K562 (cell line): Measurements from ENCODE around the gene CSF3. TPM values are rescaled to one million over a fixed set of nuclear protein-coding genes. Genes with fewer than 3 reads are reported as not detected.

Experiments
- ATAC-seq: fragments of 200-7000 bp; cut with Tn5 transposase; 3 replicates; pipeline ENCODE4 v1.9.1; 2020; ENCODE audit warnings: moderate library complexity
- BruUV-seq: library from RNA; stranded (reverse); fragments of 400-500 nt; replicated peaks from 2 replicates; lab custom pipeline; 2021; lab: Mats Ljungman, UMichigan
- CTCF ChIA-PET: fragments of 300-600 bp; formaldehyde crosslinking; extraction: SDS; loops from one replicate; lab custom pipeline; 2021; ENCODE audit warnings: low intra/inter-chr PET ratio; lab: Yijun Ruan, JAX
- POLR2A ChIA-PET: fragments of 300-600, 350-650 bp; sonication (Branson Sonifier 250); formaldehyde crosslinking; extraction: SDS; loops from one replicate; lab custom pipeline; 2021; ENCODE audit warnings: antibody characterized with exemption, inconsistent platforms; lab: Yijun Ruan, JAX
- DNase-seq, 4 experiments: peaks; one replicate each; pipeline versions ENCODE4 v3.0.0 to v3.0.0-alpha.2; 2011 to 2018; ENCODE audit warnings: low spot score in 3 of 4, mixed read lengths in 3 of 4; ENCODE audit errors: extremely low read depth in 1 of 4
- FAIRE-seq: peaks from 2 replicates; lab custom pipeline; 2011; peaks lifted over from hg19 to GRCh38; lab: Jason Lieb, UNC
- H2AFZ ChIP-seq: 2 replicates; pipeline ENCODE4 v1.6.0; 2011; ENCODE audit warnings: low read depth, low read length, control low read depth, inconsistent platforms
- H3K27ac ChIP-seq: fragments of 200-600 bp; 3 replicates; pipeline ENCODE4 v1.8.0; 2011; ENCODE audit warnings: low read depth, mild to moderate bottlenecking, control low read depth, inconsistent platforms, low read length, moderate library complexity, mixed read lengths; ENCODE audit errors: extremely low read depth
- H3K27me3 ChIP-seq, 2 experiments: fragments of 300-600 bp in 1 of 2; 2 replicates in 1 of 2; 3 replicates in 1 of 2; pipeline versions ENCODE4 v1.6.0 to v1.8.0; 2011; ENCODE audit warnings: inconsistent platforms in 2 of 2, low read length in 2 of 2, mild to moderate bottlenecking in 1 of 2, mixed read lengths in 1 of 2, moderate library complexity in 1 of 2; ENCODE audit not compliant: control insufficient read depth in 2 of 2, insufficient read depth in 2 of 2
- H3K36me3 ChIP-seq: fragments of 300-600 bp; 3 replicates; pipeline ENCODE4 v1.8.0; 2011; ENCODE audit warnings: mild to moderate bottlenecking, low read length, inconsistent platforms; ENCODE audit not compliant: control insufficient read depth, insufficient read depth
- H3K4me1 ChIP-seq, 2 experiments: fragments of 200-600 bp in 1 of 2; replicated peaks in 1 of 2; 2 replicates in 1 of 2; 3 replicates in 1 of 2; pipeline versions ENCODE4 v1.5.1 to v1.8.0; 2011; ENCODE audit warnings: inconsistent platforms in 2 of 2, low read length in 2 of 2, mild to moderate bottlenecking in 1 of 2, mixed read lengths in 1 of 2, moderate library complexity in 1 of 2; ENCODE audit not compliant: control insufficient read depth in 2 of 2, insufficient read depth in 2 of 2
- H3K4me2 ChIP-seq: 2 replicates; pipeline ENCODE4 v1.6.1; 2011; ENCODE audit warnings: low read length, control low read depth, inconsistent platforms, mixed read lengths; ENCODE audit not compliant: insufficient read depth
- H3K4me3 ChIP-seq: fragments of 200-600 bp; sonication (generic), shearing (Covaris generic); 2 replicates; pipeline ENCODE4 v1.5.1; 2016; ENCODE audit warnings: control low read depth, inconsistent platforms
- H3K79me2 ChIP-seq: fragments of 200-600 bp; 3 replicates; pipeline ENCODE4 v1.8.0; 2011; ENCODE audit warnings: low read length, inconsistent platforms; ENCODE audit not compliant: control insufficient read depth, insufficient read depth
- H3K9ac ChIP-seq, 2 experiments: 2 replicates each; pipeline versions ENCODE4 v1.6.0 to v1.6.1; 2011; ENCODE audit warnings: low read depth in 2 of 2, low read length in 2 of 2, control low read depth in 1 of 2, inconsistent platforms in 1 of 2, mild to moderate bottlenecking in 1 of 2, mixed read lengths in 1 of 2; ENCODE audit not compliant: insufficient read depth in 1 of 2
- H3K9me1 ChIP-seq: one replicate; pipeline ENCODE4 v1.6.0; 2011; ENCODE audit warnings: inconsistent platforms, mild to moderate bottlenecking, low read length, moderate library complexity; ENCODE audit not compliant: control insufficient read depth, insufficient read depth
- H3K9me3 ChIP-seq: replicated peaks from 2 replicates; pipeline ENCODE4 v1.5.1; 2011; ENCODE audit warnings: low read depth, low read length, inconsistent platforms; ENCODE audit not compliant: control insufficient read depth, insufficient read depth
- H4K20me1 ChIP-seq: replicated peaks from 2 replicates; pipeline ENCODE4 v1.6.1; 2011; ENCODE audit warnings: low read length, inconsistent platforms, mixed read lengths; ENCODE audit not compliant: control insufficient read depth, insufficient read depth
- ETV6 ChIP-seq, 3 experiments: fragments of 150-350 bp in 1 of 3; sonication (generic) in 1 of 3; formaldehyde crosslinking in 1 of 3; IDR thresholded peaks; 2 replicates each; pipeline versions ENCODE4 v1.6.1 to v1.8.0; 2014 to 2022; ENCODE audit warnings: borderline replicate concordance in 2 of 3, low read depth in 2 of 3, antibody characterized with exemption in 1 of 3, low read length in 1 of 3, mild to moderate bottlenecking in 1 of 3, missing genetic modification reagents in 1 of 3
- GATAD2B ChIP-seq: fragments of 450-650 bp; IDR thresholded peaks from 2 replicates; pipeline ENCODE4 v1.6.1; 2017; ENCODE audit warnings: mild to moderate bottlenecking, borderline replicate concordance
- ILK ChIP-seq: fragments of 450-650 bp; IDR thresholded peaks from 2 replicates; pipeline ENCODE4 v1.6.1; 2016; ENCODE audit warnings: missing genetic modification characterization, low read depth, mild to moderate bottlenecking, missing compliant biosample characterization, moderate library complexity, borderline replicate concordance
- RAD21 ChIP-seq, 2 experiments: fragments of 250-450 bp in 1 of 2; fragments of 450-650 bp in 1 of 2; sonication (Bioruptor Pico) in 1 of 2; formaldehyde crosslinking in 1 of 2; IDR thresholded peaks in 1 of 2; conservative IDR thresholded peaks in 1 of 2; 2 replicates each; pipeline versions ENCODE4 v1.4.0 to v1.8.0; 2020 to 2022; ENCODE audit warnings: mild to moderate bottlenecking in 2 of 2, moderate library complexity in 1 of 2
- SP1 ChIP-seq: sonication (generic); formaldehyde crosslinking; IDR thresholded peaks from 2 replicates; pipeline ENCODE4 v1.8.1; 2022; ENCODE audit warnings: mild to moderate bottlenecking, missing genetic modification reagents
- STAT5B ChIP-seq: fragments of 250-450 bp; sonication (Bioruptor Pico); IDR thresholded peaks from 2 replicates; pipeline ENCODE4 v1.8.0; 2021; ENCODE audit warnings: mild to moderate bottlenecking, inconsistent platforms
- ZNF444 ChIP-seq: fragments of 250-450 bp; sonication (Bioruptor Pico); IDR thresholded peaks from 2 replicates; pipeline ENCODE4 v1.4.0; 2020; ENCODE audit warnings: mild to moderate bottlenecking, moderate library complexity
- ZSCAN32 ChIP-seq: fragments of 450-650 bp; formaldehyde crosslinking; IDR thresholded peaks from 2 replicates; pipeline ENCODE4 v1.4.0; 2020; ENCODE audit warnings: mild to moderate bottlenecking, moderate library complexity
- whole genome bisulfite sequencing: fragments of 100-300 bp; shearing (Covaris generic); methylation state at CpG from one replicate; pipeline ENCODE4 v1.1.6; 2016; ENCODE audit warnings: low coverage, mixed read lengths; ENCODE audit not compliant: insufficient coverage; ENCODE audit errors: missing lambda C conversion rate; 5-methylcytosine and 5-hydroxymethylcytosine counted together
- in situ Hi-C: fragments of 300-500 bp; cut with MboI; formaldehyde crosslinking; loops from 4 replicates; pipeline ENCODE4 v1.15.0; 2018; ENCODE audit warnings: inconsistent platforms, mixed read lengths
- intact Hi-C: fragments of 100-400 bp; cut with micrococcal nuclease; formaldehyde crosslinking; loops from 2 replicates; pipeline ENCODE4 v1.14.2; 2022
- polyA plus RNA-seq, 8 experiments: library from polyadenylated mRNA; depleted of rRNA in 4 of 8; stranded (reverse) in 5 of 8; unstranded in 3 of 8; fragments of >200 nt; fragmentation: Nextera tagmentation in 2 of 8; fragmentation: Illumina TruSeq in 1 of 8; extraction: Ambion mirVana in 2 of 8; extraction: Trizol in 1 of 8; gene quantifications; 2 replicates each; pipeline versions ENCODE4 v1.2.1 to v1.2.3, GENCODE V29; 2011 to 2014; ENCODE audit warnings: inconsistent platforms in 1 of 8, missing spikeins in 1 of 8
- total RNA-seq, 7 experiments: library from RNA; depleted of rRNA in 6 of 7; stranded (reverse); fragments of >200 nt in 6 of 7; fragmentation: Illumina TruSeq in 2 of 7; extraction: Trizol in 2 of 7; gene quantifications; 2 replicates each; pipeline versions ENCODE4 v1.2.1 to v1.2.3, GENCODE V29; 2011 to 2021; ENCODE audit warnings: low replicate concordance in 1 of 7
- TF ChIP-seq, protein P1 (sequence below), 3 experiments: IDR thresholded peaks in 2 of 3; conservative IDR thresholded peaks in 1 of 3; 2 replicates each; pipeline ENCODE4 v1.5.1; 2011 to 2012; ENCODE audit warnings: low read length in 3 of 3, mild to moderate bottlenecking in 3 of 3, control low read depth in 2 of 3, improper control_type of control experiment in 1 of 3, inconsistent platforms in 1 of 3, low read depth in 1 of 3, mixed read lengths in 1 of 3, moderate library complexity in 1 of 3; ENCODE audit not compliant: insufficient read depth in 2 of 3
- TF ChIP-seq, protein P2 (sequence below): sonication (generic); formaldehyde crosslinking; IDR thresholded peaks from 2 replicates; pipeline ENCODE4 v1.8.1; 2023; ENCODE audit warnings: mild to moderate bottlenecking, missing genetic modification reagents

The CSF3 gene
- total and polyA plus RNA-seq, 9 of the 15 experiments (the other 6 are each of a cell fraction or from before 2014, with no cell fraction given) = 0.19 TPM; not detected in 8

DNA sequence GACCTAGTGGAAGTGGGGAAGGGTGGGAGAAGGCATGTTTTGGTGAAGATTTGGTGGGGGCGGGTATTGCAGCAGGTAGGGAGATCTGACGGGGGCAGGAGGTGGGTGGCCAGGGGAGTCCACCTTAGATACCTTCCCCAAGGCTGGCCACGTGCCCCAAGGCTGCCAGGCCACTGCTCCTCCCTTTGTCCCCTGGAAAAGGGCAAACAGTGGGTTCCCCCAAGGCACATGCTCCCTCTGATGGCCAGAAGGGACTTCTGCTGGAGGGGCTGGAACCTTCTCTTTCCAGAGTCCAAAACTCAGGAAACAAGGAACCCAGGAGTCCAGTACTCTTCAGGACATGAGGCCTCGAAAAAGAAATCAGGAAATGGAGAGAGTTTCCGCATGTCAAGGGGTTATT lies 40.8 kb upstream of the CSF3 start (continued):
- peak in 1 of 2 experiments; percentile 15; a peak in 1 of 4 replicates for TF ChIP-seq RAD21 (CRISPR knock-in tag; conservative IDR thresholded peaks at IDR 0.05 in 1 of 2, IDR thresholded peaks at IDR 0.05 in 1 of 2)
- TF ChIP-seq, protein P1, sequence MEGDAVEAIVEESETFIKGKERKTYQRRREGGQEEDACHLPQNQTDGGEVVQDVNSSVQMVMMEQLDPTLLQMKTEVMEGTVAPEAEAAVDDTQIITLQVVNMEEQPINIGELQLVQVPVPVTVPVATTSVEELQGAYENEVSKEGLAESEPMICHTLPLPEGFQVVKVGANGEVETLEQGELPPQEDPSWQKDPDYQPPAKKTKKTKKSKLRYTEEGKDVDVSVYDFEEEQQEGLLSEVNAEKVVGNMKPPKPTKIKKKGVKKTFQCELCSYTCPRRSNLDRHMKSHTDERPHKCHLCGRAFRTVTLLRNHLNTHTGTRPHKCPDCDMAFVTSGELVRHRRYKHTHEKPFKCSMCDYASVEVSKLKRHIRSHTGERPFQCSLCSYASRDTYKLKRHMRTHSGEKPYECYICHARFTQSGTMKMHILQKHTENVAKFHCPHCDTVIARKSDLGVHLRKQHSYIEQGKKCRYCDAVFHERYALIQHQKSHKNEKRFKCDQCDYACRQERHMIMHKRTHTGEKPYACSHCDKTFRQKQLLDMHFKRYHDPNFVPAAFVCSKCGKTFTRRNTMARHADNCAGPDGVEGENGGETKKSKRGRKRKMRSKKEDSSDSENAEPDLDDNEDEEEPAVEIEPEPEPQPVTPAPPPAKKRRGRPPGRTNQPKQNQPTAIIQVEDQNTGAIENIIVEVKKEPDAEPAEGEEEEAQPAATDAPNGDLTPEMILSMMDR (IDR thresholded peaks at IDR 0.05 in 2 of 3, conservative IDR thresholded peaks at IDR 0.05 in 1 of 3; ENCODE audit: insufficient read depth in 2 of 3, low read depth in 1 of 3, low read length in 3 of 3) = peak in 2 of 3 experiments; percentile 18 to 36; a peak in 2 of 6 replicates

DNA sequence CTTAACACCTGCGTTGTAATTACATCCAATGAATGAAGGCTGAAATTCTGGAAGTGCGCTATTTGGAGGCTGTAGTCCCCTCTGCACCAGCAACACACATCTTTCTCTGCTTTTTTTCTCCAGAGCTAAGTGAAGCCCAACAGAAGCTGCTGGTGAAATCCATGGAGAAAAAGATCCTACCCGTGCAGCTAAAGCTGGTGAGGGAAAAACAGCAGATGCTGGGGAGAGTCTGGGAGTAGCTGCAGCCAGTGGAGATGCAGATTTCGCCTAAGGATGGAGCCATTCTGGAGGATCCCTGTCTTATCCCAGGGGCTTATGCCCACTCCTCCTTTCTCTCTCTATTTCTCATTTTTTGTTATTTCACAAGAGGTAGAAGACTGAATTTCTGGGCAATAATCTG lies 39.4 kb upstream of the CSF3 start:
- H3K36me3 ChIP-seq = no peaks in the 10 kb centered on the region; the same call in 2 of the 3 replicates
- H3K4me3 ChIP-seq = no peak overlapping the region
- ATAC-seq (no peak), FAIRE-seq (no peak), DNase-seq (no peak)
- TF ChIP-seq ZNF444 (CRISPR knock-in tag) = no peak
- TF ChIP-seq ZSCAN32 (CRISPR knock-in tag) = no peak
- TF ChIP-seq, protein P2, sequence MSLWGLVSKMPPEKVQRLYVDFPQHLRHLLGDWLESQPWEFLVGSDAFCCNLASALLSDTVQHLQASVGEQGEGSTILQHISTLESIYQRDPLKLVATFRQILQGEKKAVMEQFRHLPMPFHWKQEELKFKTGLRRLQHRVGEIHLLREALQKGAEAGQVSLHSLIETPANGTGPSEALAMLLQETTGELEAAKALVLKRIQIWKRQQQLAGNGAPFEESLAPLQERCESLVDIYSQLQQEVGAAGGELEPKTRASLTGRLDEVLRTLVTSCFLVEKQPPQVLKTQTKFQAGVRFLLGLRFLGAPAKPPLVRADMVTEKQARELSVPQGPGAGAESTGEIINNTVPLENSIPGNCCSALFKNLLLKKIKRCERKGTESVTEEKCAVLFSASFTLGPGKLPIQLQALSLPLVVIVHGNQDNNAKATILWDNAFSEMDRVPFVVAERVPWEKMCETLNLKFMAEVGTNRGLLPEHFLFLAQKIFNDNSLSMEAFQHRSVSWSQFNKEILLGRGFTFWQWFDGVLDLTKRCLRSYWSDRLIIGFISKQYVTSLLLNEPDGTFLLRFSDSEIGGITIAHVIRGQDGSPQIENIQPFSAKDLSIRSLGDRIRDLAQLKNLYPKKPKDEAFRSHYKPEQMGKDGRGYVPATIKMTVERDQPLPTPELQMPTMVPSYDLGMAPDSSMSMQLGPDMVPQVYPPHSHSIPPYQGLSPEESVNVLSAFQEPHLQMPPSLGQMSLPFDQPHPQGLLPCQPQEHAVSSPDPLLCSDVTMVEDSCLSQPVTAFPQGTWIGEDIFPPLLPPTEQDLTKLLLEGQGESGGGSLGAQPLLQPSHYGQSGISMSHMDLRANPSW (CRISPR knock-in tag) = no peak
- TF ChIP-seq ILK (tag) = no peak
- TF ChIP-seq GATAD2B = no peak
- TF ChIP-seq STAT5B (CRISPR knock-in tag) = no peak
- TF ChIP-seq SP1 = no peak
- TF ChIP-seq ETV6 (IDR thresholded peaks at IDR 0.05; ENCODE audit: borderline replicate concordance in 1 of 2, low read depth in 2 of 2, low read length in 1 of 2) = no peak
- TF ChIP-seq ETV6 (CRISPR knock-in tag; IDR thresholded peaks at IDR 0.05; ENCODE audit: borderline replicate concordance) = no peak
- H3K9me1 ChIP-seq = no peaks in the 10 kb centered on the region
- intact Hi-C loops = no loop called here
- in situ Hi-C loops = no loop called here
- POLR2A ChIA-PET = interaction anchor here (0.8 to 2.7 kb wide), 4 partner anchors 9 to 18 kb away, joined by 3 to 10 read pairs (median 6); no protein-coding TSS in a partner anchor
- peaks cover 2% of the 10 kb centered on the region for H3K79me2 ChIP-seq
- peaks cover 10 to 27% of the 10 kb centered on the region in 2 experiments for H3K4me1 ChIP-seq
- no TSS peak for BruUV-seq
- CTCF ChIA-PET = interaction anchor here (0.7 kb wide), 1 partner anchor 245 kb away, joined by 5 read pairs; no protein-coding TSS in a partner anchor
- no peak overlapping the region for H3K9ac ChIP-seq
- H3K27me3 ChIP-seq = no peaks in the 10 kb centered on the region
- no peaks in the 10 kb centered on the region for H3K9me3 ChIP-seq
- H2AFZ ChIP-seq = no peak overlapping the region
- no peak overlapping the region for H3K4me2 ChIP-seq
- no peak overlapping the region for H3K27ac ChIP-seq
- WGBS = 37% methylated on average over 4 of the region's 4 CpGs
- 0 out of 2 replicates have a peak, but pooled peaks cover under 1% of the 10 kb centered on the region for H4K20me1 ChIP-seq
